Measurements from ENCODE around the gene MTMR10. TPM values are rescaled to one million over a fixed set of nuclear protein-coding genes. Genes with fewer than 3 reads are reported as not detected.

MTMR10 gene
- total RNA-seq, 4 donors from 2014 or later, result 36.2 to 64.8 (median 45.9) TPM

DNA sequence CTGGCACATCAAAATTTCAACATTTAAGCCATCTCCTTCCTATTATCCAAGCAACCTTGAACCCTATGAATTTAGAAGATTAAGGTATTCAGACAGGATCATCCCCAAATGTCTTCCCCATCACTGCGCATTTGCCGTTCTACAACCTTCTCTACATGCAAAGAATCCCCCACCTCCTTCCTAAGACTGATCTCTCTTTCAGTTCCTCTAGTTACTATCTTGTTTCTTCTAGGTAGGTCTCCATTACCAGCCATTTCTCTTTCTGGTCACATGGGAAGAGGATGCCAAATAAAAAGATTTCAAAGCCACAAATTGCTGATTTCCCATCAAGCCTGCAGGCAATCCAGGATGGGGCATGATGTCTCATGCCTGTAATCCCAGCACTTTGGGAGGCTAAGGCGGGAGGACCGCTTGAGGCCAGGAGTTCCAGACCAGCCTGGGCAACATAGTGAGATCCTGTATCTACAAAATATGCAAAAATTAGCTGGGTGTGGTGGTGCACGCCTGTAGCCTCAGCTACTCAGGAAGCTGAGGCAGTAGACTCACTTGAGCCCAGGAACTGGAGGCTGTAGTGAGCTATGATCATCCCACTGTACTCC, 29.7 kb upstream of the MTMR10 start:
- Histone ChIP-seq H3K4me3 (replicated peaks in 1 of 3) (no peak overlapping the region), H3K36me3 (no peaks in the 10 kb centered on the region), H3K27ac (no peak overlapping the region), H3K4me1 (peaks cover 10 to 11% of the 10 kb centered on the region in 2 donors), H3K27me3 (no peaks in the 10 kb centered on the region), H3K9me3 (no peaks in the 10 kb centered on the region)
- TF ChIP-seq POLR2A (IDR thresholded peaks at IDR 0.05), result no peak
- TF ChIP-seq, protein P1, sequence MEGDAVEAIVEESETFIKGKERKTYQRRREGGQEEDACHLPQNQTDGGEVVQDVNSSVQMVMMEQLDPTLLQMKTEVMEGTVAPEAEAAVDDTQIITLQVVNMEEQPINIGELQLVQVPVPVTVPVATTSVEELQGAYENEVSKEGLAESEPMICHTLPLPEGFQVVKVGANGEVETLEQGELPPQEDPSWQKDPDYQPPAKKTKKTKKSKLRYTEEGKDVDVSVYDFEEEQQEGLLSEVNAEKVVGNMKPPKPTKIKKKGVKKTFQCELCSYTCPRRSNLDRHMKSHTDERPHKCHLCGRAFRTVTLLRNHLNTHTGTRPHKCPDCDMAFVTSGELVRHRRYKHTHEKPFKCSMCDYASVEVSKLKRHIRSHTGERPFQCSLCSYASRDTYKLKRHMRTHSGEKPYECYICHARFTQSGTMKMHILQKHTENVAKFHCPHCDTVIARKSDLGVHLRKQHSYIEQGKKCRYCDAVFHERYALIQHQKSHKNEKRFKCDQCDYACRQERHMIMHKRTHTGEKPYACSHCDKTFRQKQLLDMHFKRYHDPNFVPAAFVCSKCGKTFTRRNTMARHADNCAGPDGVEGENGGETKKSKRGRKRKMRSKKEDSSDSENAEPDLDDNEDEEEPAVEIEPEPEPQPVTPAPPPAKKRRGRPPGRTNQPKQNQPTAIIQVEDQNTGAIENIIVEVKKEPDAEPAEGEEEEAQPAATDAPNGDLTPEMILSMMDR (IDR thresholded peaks at IDR 0.05), result no peak
- WGBS, 2 donors, result 96 to 99% methylated on average over 5 of the region's 5 CpGs
- no peak for DNase-seq
- intact Hi-C loops (cut with DNase I), result no loop called here

DNA sequence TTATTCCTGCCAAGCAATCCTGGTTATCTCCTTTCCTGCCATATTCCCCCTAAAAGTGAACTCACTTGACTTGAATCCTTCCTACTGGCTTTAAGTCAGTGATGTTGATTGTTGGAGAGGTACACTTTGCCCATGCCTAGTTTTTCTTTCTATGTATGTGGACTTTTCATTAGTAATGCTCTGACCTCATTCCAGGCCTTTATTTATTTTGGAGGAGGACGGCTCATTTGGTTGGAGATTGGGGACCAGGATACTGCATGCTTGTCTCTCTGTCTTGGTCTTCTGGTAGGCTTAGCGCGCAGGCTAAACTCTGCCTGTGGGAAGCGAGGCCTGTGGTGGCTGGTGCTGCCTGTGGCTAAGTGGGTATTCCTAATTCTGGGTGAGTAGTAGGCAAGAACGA, 29.1 kb upstream of the MTMR10 start:
- H3K4me1 ChIP-seq, result peaks cover 10 to 11% of the 10 kb centered on the region in 2 donors
- no peak overlapping the region for H3K27ac ChIP-seq
- H3K36me3 ChIP-seq, result no peaks in the 10 kb centered on the region
- no peaks in the 10 kb centered on the region for H3K9me3 ChIP-seq
- WGBS, 2 donors, result 89 to 96% methylated on average over 5 of the region's 5 CpGs
- H3K4me3 ChIP-seq (replicated peaks in 1 of 3), result no peak overlapping the region
- no peak for DNase-seq
- intact Hi-C loops (cut with DNase I), result no loop called here
- no peak for TF ChIP-seq POLR2A (IDR thresholded peaks at IDR 0.05)
- TF ChIP-seq, protein P1 (IDR thresholded peaks at IDR 0.05), result no peak
- no peaks in the 10 kb centered on the region for H3K27me3 ChIP-seq

GRCh38 chr15:31019986-31020385, 28.6 kb upstream of the MTMR10 start:
- WGBS, 2 donors, result 85 to 94% methylated on average over 3 of the region's 3 CpGs

GRCh38 chr15:31017311-31017710, 25.9 kb upstream of the MTMR10 start:
- TF ChIP-seq POLR2A (IDR thresholded peaks at IDR 0.05), result no peak
- TF ChIP-seq, protein P1 (IDR thresholded peaks at IDR 0.05), result no peak
- Histone ChIP-seq H3K36me3 (no peaks in the 10 kb centered on the region), H3K27ac (no peak overlapping the region), H3K9me3 (no peaks in the 10 kb centered on the region), H3K27me3 (no peaks in the 10 kb centered on the region), H3K4me1 (peaks cover 0 to 16% of the 10 kb centered on the region in 2 donors), H3K4me3 (replicated peaks in 1 of 3) (no peak overlapping the region)
- WGBS, 2 donors, result 57 to 74% methylated on average over 1 of the region's 1 CpG
- intact Hi-C loops (cut with DNase I), result no loop called here
- DNase-seq, result no peak

More at GRCh38 chr15:31019986-31020385, 28.6 kb upstream of the MTMR10 start:
- no peak overlapping the region for H3K4me3 ChIP-seq (replicated peaks in 1 of 3)
- no peak overlapping the region for H3K27ac ChIP-seq
- H3K4me1 ChIP-seq, result peaks cover 11 to 13% of the 10 kb centered on the region in 2 donors
- no peaks in the 10 kb centered on the region for H3K27me3 ChIP-seq
- no peaks in the 10 kb centered on the region for H3K36me3 ChIP-seq
- intact Hi-C loops (cut with DNase I), result no loop called here
- H3K9me3 ChIP-seq, result no peaks in the 10 kb centered on the region
- no peak for DNase-seq
- TF ChIP-seq POLR2A (IDR thresholded peaks at IDR 0.05), result no peak
- TF ChIP-seq, protein P1 (IDR thresholded peaks at IDR 0.05), result no peak

DNA sequence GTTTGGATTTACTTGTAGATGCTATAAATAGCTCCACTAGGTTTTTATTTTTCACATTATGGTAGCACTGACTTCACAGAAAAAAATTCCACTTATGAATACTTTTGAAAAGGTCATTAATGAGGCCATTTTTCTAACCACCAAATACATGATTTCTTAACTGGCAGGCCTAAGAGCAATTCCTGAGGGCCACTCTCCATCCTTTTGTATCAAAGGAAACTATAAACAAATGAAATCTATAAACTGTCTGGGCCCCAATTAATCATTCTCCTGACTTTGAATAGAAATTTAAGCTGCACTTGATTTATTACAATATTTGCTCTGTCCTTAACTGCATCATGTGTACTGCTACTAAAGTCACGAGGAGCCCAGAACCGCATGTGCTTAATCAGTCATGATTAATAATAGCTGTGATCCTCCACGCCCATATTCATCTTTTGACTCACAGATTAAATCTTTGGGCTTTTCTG, 25.1 kb upstream of the MTMR10 start:
- Histone ChIP-seq H3K27ac (no peak overlapping the region), H3K36me3 (no peaks in the 10 kb centered on the region), H3K4me3 (replicated peaks in 1 of 3) (no peak overlapping the region), H3K27me3 (no peaks in the 10 kb centered on the region), H3K4me1 (peaks cover 0 to 16% of the 10 kb centered on the region in 2 donors), H3K9me3 (no peaks in the 10 kb centered on the region)
- DNase-seq, result no peak
- intact Hi-C loops (cut with DNase I), result no loop called here
- no peak for TF ChIP-seq POLR2A (IDR thresholded peaks at IDR 0.05)
- TF ChIP-seq, protein P1 (IDR thresholded peaks at IDR 0.05), result no peak
- WGBS, 2 donors, result 81 to 86% methylated on average over 3 of the region's 3 CpGs
